Neural cell (in vitro differentiated cells): Measurements from ENCODE around the gene PLIN1.
"Not testable (repeated sequence)": the region's sequence is repeated elsewhere in the genome, so short reads cannot be mapped to it uniquely, and the experiment has no call there.

Experiments used
- CTCF ChIP-seq: fragments of 450-650 bp; IDR thresholded peaks from 2 replicates; pipeline ENCODE4 v1.5.1; 2014; ENCODE audit warnings: antibody characterized with exemption, mild to moderate bottlenecking, moderate library complexity; ENCODE audit not compliant: poor library complexity, severe bottlenecking
- EP300 ChIP-seq: fragments of 450-650 bp; conservative IDR thresholded peaks from 2 replicates; pipeline ENCODE4 v1.6.1; 2014; ENCODE audit warnings: antibody characterized with exemption, mild to moderate bottlenecking, moderate library complexity; ENCODE audit not compliant: poor library complexity, severe bottlenecking
- EZH2 ChIP-seq: fragments of 200-600, 300-800 bp; shearing (Covaris generic), sonication (generic); IDR thresholded peaks from 2 replicates; pipeline ENCODE4 v1.6.1; 2014; ENCODE audit warnings: antibody characterized with exemption, low read length, borderline replicate concordance, mild to moderate bottlenecking; ENCODE audit not compliant: insufficient read depth, poor library complexity, severe bottlenecking
- MXI1 ChIP-seq: fragments of 450-650 bp; conservative IDR thresholded peaks from 2 replicates; pipeline ENCODE4 v1.6.1; 2014; ENCODE audit warnings: antibody characterized with exemption, mild to moderate bottlenecking; ENCODE audit not compliant: poor library complexity, severe bottlenecking
- POLR2AphosphoS5 ChIP-seq: IDR thresholded peaks from 2 replicates; pipeline ENCODE4 v1.6.1; 2012
- RAD21 ChIP-seq: fragments of 450-650 bp; conservative IDR thresholded peaks from 2 replicates; pipeline ENCODE4 v1.6.1; 2014; ENCODE audit warnings: antibody characterized with exemption, mild to moderate bottlenecking, moderate library complexity
- REST ChIP-seq: IDR thresholded peaks from 2 replicates; pipeline ENCODE4 v1.6.1; 2012; ENCODE audit warnings: borderline replicate concordance
- SMC3 ChIP-seq: fragments of 450-650 bp; conservative IDR thresholded peaks from 2 replicates; pipeline ENCODE4 v1.6.1; 2014; ENCODE audit warnings: antibody characterized with exemption, mild to moderate bottlenecking, moderate library complexity; ENCODE audit not compliant: poor library complexity
- TAF1 ChIP-seq: IDR thresholded peaks from 2 replicates; pipeline ENCODE4 v1.6.1; 2012; ENCODE audit warnings: low read depth

- not testable (repeated sequence) for TF ChIP-seq RAD21, MXI1, CTCF, REST, SMC3, EP300, EZH2, POLR2AphosphoS5, TAF1
Observed at GRCh38 chr15:89689930-89690275, 10.7 kb upstream of the PLIN1 start.
